Gastrocnemius medialis (tissue), 4 donors: ENCODE measurements around the gene ST8SIA2.

ENCODE experiments used
- CTCF ChIP-seq, 5 experiments: fragments of 450-650 bp in 3 of 5; fragments of 200-600 bp in 2 of 5; sonication (generic) in 2 of 5; IDR thresholded peaks in 4 of 5; conservative IDR thresholded peaks in 1 of 5; 1 replicate in 4 of 5; 2 replicates in 1 of 5; pipeline ENCODE4 v1.5.1; 2016 to 2019; ENCODE audit warnings: antibody characterized with exemption in 5 of 5, mild to moderate bottlenecking in 3 of 5, moderate library complexity in 3 of 5
- POLR2A ChIP-seq, 2 donors: fragments of 450-650 bp; IDR thresholded peaks; one replicate each; pipeline ENCODE4 v1.6.1; 2017; ENCODE audit warnings: antibody characterized with exemption in 2 of 2, mild to moderate bottlenecking in 2 of 2, moderate library complexity in 2 of 2

GRCh38 chr15:92413510-92413909 is 19.8 kb downstream of the ST8SIA2 start:
- TF ChIP-seq CTCF (IDR thresholded peaks at IDR 0.05 in 4 of 5, conservative IDR thresholded peaks at IDR 0.05 in 1 of 5) = no peak
- TF ChIP-seq POLR2A (IDR thresholded peaks at IDR 0.05) = no peak
